HepG2 (cell line): Measurements from ENCODE around the gene COPB2.

Experiments used
- CAMTA2 ChIP-seq: sonication (generic); formaldehyde crosslinking; IDR thresholded peaks from 2 replicates; pipeline ENCODE4 v1.4.0; 2020; ENCODE audit warnings: mild to moderate bottlenecking, missing genetic modification reagents, borderline replicate concordance
- GABPB1 ChIP-seq: IDR thresholded peaks from 2 replicates; pipeline ENCODE4 v1.6.1; 2016; ENCODE audit warnings: mild to moderate bottlenecking, missing genetic modification reagents, moderate library complexity, missing compliant biosample characterization
- SALL2 ChIP-seq: sonication (generic); formaldehyde crosslinking; IDR thresholded peaks from 2 replicates; pipeline ENCODE4 v1.8.1; 2023; ENCODE audit warnings: mild to moderate bottlenecking, missing genetic modification reagents, inconsistent platforms
- SP5 ChIP-seq: IDR thresholded peaks from 2 replicates; pipeline ENCODE4 v1.6.1; 2016; ENCODE audit warnings: low read depth, borderline replicate concordance
- SUZ12 ChIP-seq: fragments of 150-350 bp; IDR thresholded peaks from 2 replicates; pipeline ENCODE4 v1.6.1; 2014; ENCODE audit warnings: low read depth, low read length
- ZBTB42 ChIP-seq: sonication (generic); formaldehyde crosslinking; IDR thresholded peaks from 2 replicates; pipeline ENCODE4 v1.5.0; 2020; ENCODE audit warnings: mild to moderate bottlenecking, missing genetic modification reagents

DNA sequence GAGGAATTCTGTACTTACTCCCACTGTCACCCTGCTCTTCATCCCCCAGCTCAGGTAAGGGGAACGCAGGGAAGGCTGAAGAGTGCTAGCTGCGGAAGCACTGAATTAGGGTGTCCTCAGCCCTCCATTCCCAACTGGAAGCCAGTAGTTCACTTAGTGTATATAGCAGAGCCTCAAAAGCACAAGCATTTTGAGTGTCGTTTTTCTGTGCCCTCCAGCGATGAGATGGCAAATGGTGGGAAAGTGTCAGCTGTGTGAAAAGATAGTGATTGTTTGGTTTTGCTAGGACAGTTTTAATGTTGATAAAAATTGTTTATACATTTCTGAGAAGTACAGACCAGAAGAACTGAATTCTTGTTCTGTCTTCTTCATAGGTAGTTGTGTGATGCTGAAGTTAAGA is 34.8 kb downstream of the COPB2 start:
- no peak for TF ChIP-seq GABPB1
- TF ChIP-seq SUZ12: no peak
- TF ChIP-seq CAMTA2 (CRISPR knock-in tag): no peak
- no peak for TF ChIP-seq ZBTB42 (CRISPR knock-in tag)
- no peak for TF ChIP-seq SALL2 (CRISPR knock-in tag)
- TF ChIP-seq SP5 (CRISPR knock-in tag): no peak
